Activated naive CD4-positive, alpha-beta T cell treated with anti-CD3 and anti-CD28 coated beads, Interleukin-2, amount 50 U/mL, for 72 hours (primary cell): ENCODE results near the gene RDH13. TPM values are rescaled to one million over a fixed set of nuclear protein-coding genes. Genes with fewer than 3 reads are reported as not detected.
A peak's percentile ranks its signal among the peaks of the same experiment; 100 is the strongest.
"Not testable (repeated sequence)": the region's sequence is repeated elsewhere in the genome, so short reads cannot be mapped to it uniquely, and the experiment has no call there.

Experiments used
- ATAC-seq, 2 donors: fragments of 150-1000 bp; cut with Tn5 transposase; 2 replicates each; pipeline ENCODE4 v1.10.0; 2021; ENCODE audit warnings: mild to moderate bottlenecking in 2 of 2, moderate library complexity in 2 of 2
- DNase-seq, 2 donors: peaks; one replicate each; pipeline ENCODE4 v3.0.0; 2021 to 2022; ENCODE audit warnings: low spot score in 2 of 2
- H3K27ac Mint-ChIP-seq, 2 donors: one replicate each; pipeline ENCODE4 v1.8.0; 2022; ENCODE audit warnings: mild to moderate bottlenecking in 2 of 2, mixed read lengths in 2 of 2
- H3K36me3 Mint-ChIP-seq, 2 donors: one replicate each; pipeline ENCODE4 v1.8.0; 2022; ENCODE audit warnings: mixed read lengths in 2 of 2
- H3K9me3 Mint-ChIP-seq, 2 donors: one replicate each; pipeline ENCODE4 v1.8.0; 2022; ENCODE audit warnings: mixed read lengths in 2 of 2
- total RNA-seq, 2 donors: library from RNA; stranded (reverse); gene quantifications; one replicate each; pipeline ENCODE4 v1.2.3, GENCODE V29; 2022

Gene RDH13
- total RNA-seq, 2 donors from 2014 or later: 15.9 to 16.0 TPM

DNA sequence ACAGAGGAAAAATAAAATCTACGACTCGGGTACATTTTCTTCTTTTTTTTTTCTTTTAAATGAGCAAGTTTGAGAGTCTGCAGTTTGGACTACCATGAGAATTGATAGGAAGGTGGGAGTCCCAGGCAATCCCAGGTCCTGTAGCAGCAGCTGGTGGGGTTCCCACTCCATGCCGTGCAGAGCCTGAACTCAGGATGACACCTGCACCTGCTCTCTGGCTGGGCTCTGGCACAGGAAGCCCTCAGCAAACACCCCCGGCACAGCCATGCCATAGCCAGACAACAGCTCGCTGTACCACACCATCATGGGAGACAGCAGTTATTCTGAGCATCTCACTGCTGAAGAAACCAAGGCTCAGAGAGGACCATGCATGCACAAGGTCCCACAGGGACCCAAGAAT is 18.7 kb downstream of the RDH13 start:
- no peak for ATAC-seq
- Mint-ChIP-seq H3K27ac (no peak overlapping the region), H3K36me3 (peaks cover 5 to 7% of the 10 kb centered on the region in 2 donors)

DNA sequence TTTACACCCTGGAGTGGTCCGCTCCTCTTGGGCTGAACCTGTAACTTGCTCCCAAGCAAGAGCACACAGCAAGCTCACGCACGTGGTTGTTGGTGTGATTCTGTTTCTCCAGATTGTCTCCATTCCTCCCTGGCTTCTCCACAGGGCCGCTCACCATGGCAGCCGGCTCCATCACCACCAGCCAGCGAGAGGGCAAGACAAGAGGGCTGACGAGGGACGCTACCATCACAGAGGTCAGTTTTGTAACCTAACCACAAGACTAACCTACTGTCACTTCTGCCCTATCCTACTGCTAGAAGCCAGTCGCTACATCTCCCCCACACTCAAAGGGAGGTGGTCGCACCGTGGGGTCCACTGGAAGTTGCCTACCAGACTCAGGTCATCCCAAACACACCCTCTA is 20.3 kb downstream of the RDH13 start:
- peaks cover 5 to 7% of the 10 kb centered on the region in 2 donors for H3K36me3 Mint-ChIP-seq
- no peaks in the 10 kb centered on the region for H3K9me3 Mint-ChIP-seq
- H3K27ac Mint-ChIP-seq: peak overlapping the region in 1 of 2 donors; percentile 84
- no peak for ATAC-seq
- no peak for DNase-seq

More for the DNA sequence above, 18.7 kb downstream of the RDH13 start:
- H3K9me3 Mint-ChIP-seq: no peaks in the 10 kb centered on the region
- DNase-seq: no peak

DNA sequence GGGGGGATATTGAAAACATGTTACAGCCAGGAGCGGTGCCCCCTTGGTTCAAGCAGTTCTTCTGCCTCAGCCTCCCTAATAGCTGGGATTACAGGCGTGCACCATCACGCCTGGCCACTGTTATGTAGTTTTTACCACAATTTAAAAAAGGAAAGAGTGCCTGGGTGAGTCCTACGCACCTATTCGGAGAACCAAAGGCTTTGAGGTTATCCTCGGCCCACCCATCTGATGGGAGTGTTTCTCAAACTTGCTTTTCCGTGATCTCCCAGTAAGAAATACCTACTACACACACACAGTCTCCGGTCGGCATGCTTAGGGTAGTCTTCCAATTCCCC is 20.6 kb downstream of the RDH13 start:
- ATAC-seq (no peak), DNase-seq (no peak)
- Mint-ChIP-seq H3K27ac (peak overlapping the region in 1 of 2 donors; percentile 84), H3K9me3 (no peaks in the 10 kb centered on the region), H3K36me3 (peaks cover 5 to 7% of the 10 kb centered on the region in 2 donors)

DNA sequence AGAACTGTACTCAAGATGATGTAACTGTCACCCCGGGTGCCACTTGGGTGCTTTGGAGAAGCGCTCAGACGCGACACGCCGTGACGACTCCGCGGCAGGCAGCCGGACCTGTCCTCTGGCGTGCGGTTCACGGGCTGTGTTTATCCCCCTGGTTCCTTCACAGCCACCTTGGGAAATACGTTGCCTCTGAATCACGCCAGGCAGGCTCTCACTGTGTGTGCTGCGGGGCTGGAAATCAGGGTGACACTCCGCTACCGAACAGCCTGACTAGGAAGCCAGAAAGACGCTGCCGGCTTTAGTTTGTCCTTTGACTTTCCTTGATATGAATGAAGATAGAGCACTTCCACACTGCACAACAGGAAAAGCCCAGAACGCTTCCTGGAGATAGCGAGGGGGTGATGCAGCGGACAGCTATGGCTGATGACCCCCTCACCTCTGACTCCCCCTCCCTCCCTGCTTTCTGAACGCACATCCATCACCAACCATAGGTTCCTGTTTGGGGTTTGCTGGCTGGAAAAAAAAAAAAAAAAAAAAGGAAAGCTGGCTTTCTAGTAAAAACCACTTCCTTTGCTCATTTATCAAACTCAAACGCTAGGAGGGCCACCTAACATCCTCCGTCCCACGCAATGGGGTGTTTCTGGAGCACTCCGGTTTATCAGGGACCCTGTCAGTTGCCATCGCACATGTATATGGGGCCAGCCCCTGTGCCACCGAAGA is 21.2 kb downstream of the RDH13 start:
- H3K9me3 Mint-ChIP-seq: no peaks in the 10 kb centered on the region
- DNase-seq: peak in 1 of 2 donors; percentile 11
- H3K36me3 Mint-ChIP-seq: peaks cover 5 to 7% of the 10 kb centered on the region in 2 donors
- peak overlapping the region; percentile 50 to 84 for H3K27ac Mint-ChIP-seq
- ATAC-seq: peak; percentile 74 to 78

DNA sequence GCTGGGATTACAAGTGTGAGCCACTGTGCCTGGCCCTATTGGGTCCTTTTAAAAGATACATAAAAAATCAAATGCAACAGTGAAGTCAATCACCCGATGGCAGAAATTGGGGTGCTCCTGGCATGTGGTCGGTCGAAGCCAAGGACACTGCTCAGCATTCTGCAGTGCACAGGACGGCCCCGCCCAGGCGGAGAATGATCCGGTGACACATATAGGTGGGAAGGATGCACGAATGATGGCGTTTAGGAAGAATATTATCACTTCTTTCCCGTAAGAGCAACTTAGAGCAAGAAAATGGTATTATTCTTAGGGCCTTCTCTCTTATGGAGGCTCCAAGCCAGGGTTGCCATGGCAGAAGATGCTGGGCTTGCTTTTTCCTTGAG is 21.7 kb downstream of the RDH13 start:
- DNase-seq (no peak), ATAC-seq (no peak)
- Mint-ChIP-seq H3K9me3 (no peaks in the 10 kb centered on the region), H3K27ac (peak overlapping the region in 1 of 2 donors; percentile 84), H3K36me3 (peaks cover 5 to 7% of the 10 kb centered on the region in 2 donors)

DNA sequence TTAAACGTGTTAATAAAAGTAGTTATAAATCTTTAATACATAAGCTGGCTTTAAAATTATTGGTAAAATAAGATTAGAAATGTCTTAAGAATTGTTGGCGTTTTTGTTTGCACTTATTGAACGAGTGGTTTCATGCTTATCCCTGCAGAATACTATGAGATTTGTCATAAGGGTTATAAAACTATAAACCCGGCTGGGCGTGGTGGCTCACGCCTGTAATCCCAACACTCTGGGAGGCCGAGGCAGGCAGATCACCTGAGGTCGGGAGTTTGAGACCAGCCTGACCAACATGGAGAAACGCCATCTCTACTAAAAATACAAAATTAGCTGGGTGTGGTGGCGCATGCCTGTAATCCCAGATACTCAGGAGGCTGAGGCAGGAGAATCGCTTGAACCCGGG is 22.3 kb downstream of the RDH13 start:
- ATAC-seq, DNase-seq, H3K27ac Mint-ChIP-seq, H3K36me3 Mint-ChIP-seq, H3K9me3 Mint-ChIP-seq: not testable (repeated sequence)

DNA sequence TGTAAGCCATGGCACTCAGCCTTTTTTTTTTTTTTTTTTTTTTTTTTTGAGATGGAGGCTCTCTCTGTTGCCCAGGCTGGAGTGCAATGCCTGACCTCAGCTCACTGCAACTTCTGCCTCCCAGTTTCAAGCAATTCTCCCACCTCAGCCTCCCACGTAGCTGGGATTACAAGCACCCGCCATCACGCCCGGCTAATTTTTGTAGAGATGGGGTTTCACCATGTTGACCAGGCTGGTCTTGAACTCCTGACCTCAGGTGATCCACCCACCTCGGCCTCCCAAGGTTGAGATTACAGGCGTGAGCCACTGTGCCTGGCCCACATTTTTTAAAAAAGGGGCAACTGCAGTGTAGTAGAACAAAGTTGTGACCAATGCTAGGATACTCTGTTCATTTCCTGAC is 25.3 kb downstream of the RDH13 start:
- not testable (repeated sequence) for H3K27ac Mint-ChIP-seq, H3K9me3 Mint-ChIP-seq, H3K36me3 Mint-ChIP-seq, DNase-seq, ATAC-seq

DNA sequence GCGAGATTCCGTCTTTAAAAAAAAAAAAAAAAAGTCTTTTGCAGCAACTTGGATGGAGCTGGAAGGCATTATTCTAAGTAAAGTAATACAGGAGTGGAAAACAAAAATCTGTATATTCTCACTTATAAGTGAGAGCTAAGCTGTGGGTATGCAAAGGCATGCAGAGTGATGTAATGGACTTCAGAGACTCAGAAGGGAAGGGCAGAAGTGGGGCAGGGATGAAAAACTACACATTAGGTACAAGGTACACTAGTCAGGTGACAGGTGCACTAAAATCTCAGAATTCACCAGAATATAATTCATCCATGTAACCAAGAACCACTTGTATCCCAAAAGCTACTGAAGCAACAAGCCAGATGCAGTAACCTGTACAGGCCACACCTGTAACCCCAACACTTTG is 26.9 kb downstream of the RDH13 start:
- Mint-ChIP-seq H3K9me3 (no peaks in the 10 kb centered on the region), H3K36me3 (no peaks in the 10 kb centered on the region), H3K27ac (no peak overlapping the region)
- ATAC-seq: no peak
- DNase-seq: no peak

DNA sequence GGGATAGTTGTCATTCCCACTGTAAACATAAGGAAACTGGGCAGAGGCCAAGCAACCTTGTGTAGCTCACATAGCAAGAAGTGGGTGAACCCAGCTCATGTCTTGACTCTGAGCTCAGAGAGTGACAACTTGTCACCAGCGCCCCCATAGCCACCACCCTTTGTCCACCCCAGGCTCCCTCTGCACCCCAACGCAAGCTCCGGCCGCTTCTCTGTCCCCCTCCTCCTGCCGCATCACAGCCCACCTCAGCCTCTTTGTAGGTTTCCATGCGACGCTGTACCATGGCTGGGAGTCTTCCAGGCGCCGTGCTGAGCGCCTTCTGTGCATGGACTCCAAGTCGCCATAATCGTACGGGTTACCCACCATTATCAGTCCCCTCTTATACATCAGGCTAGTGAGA is 28.2 kb downstream of the RDH13 start:
- DNase-seq: no peak
- H3K36me3 Mint-ChIP-seq: no peaks in the 10 kb centered on the region
- H3K27ac Mint-ChIP-seq: no peak overlapping the region
- no peak for ATAC-seq
- no peaks in the 10 kb centered on the region for H3K9me3 Mint-ChIP-seq

DNA sequence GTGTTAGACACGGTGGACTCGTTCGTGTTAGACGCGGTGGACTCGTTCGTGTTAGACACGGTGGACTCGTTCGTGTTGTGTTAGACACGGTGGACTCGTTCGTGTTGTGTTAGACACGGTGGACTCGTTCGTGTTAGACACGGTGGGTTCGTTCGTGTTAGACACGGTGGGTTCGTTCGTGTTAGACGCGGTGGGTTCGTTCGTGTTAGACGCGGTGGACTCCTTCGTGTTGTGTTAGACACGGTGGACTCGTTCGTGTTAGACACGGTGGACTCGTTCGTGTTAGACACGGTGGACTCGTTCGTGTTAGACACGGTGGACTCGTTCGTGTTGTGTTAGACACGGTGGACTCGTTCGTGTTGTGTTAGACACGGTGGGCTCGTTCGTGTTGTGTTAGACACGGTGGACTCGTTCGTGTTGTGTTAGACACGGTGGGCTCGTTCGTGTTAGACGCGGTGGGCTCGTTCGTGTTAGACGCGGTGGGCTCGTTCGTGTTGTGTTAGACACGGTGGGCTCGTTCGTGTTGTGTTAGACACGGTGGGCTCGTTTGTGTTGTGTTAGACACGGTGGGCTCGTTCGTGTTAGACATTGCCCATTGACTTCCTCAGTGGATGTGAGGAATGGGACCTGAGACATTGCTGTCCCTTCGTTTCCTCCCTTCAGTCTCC is 29.8 kb downstream of the RDH13 start:
- not testable (repeated sequence) for DNase-seq, H3K9me3 Mint-ChIP-seq, H3K27ac Mint-ChIP-seq, ATAC-seq, H3K36me3 Mint-ChIP-seq

DNA sequence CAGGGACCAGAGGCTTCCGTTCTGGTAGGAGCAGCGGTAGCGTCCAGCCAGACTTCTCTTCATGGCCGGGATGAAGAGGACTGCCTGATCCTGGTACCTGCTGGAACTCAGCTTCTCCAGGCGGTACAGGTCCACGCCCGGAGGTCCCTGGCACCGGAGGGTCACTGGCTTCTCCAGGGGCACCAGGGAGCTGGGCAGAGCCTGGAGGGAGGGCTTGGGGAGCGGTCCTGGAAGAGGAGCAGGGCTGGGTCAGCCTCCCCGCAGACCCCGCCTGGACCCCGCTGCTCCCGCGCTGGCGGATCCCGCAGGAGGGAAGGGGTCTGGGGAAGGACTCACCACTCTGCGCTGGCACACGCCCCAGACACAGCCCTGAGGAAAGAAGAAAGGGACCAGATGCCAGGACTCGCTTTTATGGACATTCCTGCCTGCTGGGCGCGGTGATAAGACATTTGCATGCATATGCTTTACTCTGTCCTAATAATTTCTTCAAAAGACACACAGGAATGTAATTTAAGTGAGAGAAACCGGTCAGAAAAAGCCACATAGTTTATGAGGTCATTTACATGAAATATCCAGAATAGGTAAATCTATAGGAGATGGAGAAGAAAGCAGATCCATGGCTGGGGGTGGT is 30.7 kb downstream of the RDH13 start:
- DNase-seq (no peak), ATAC-seq (no peak)
- Mint-ChIP-seq H3K9me3 (no peaks in the 10 kb centered on the region), H3K27ac (no peak overlapping the region), H3K36me3 (no peaks in the 10 kb centered on the region)

DNA sequence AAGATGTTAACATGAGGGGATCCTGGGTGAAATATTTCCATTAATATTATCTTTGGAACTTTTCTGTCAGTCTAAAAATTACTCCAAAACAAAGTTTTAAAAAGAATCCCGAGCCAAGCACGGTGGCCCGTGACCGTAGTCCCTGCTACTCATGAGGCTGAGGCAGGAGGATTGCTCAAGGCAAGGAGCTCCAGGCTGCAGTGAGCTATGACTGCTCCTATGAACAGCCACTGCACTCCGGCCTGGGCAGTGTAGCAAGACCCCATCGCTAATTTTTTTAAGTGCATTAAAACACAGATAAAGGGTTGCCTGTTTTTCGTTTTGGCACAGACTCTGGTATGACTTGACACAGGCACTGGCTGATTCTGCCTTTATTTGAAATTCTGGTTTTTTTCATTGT is 31.8 kb downstream of the RDH13 start:
- no peak overlapping the region for H3K27ac Mint-ChIP-seq
- H3K9me3 Mint-ChIP-seq: peaks cover 2 to 3% of the 10 kb centered on the region in 2 donors
- DNase-seq: no peak

DNA sequence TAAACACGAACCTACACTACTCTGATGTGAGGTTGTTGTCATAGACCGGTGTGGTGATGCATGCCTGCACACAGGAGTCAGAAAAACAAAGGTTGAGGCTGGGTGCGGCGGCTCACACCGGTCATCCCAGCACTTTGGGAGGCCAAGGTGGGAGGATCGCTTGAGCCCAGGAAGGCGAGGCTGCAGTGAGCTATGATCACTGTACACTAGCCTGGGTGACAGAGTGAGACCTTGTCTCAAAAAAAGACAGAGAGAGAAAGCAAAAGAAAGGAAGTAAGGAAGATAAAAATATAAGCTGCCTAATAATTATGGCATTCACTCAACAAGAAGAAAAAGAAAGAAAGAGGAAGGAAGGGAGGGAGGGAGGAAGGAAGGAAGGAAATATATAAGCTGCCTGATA is 34.2 kb downstream of the RDH13 start:
- peaks cover 7 to 13% of the 10 kb centered on the region in 2 donors for H3K9me3 Mint-ChIP-seq
- no peak overlapping the region for H3K27ac Mint-ChIP-seq
- DNase-seq (no peak), ATAC-seq (no peak)
- H3K36me3 Mint-ChIP-seq: peaks cover 8 to 21% of the 10 kb centered on the region in 2 donors

More for the DNA sequence above, 31.8 kb downstream of the RDH13 start:
- H3K36me3 Mint-ChIP-seq: peaks cover 0 to 3% of the 10 kb centered on the region in 2 donors
- no peak for ATAC-seq

DNA sequence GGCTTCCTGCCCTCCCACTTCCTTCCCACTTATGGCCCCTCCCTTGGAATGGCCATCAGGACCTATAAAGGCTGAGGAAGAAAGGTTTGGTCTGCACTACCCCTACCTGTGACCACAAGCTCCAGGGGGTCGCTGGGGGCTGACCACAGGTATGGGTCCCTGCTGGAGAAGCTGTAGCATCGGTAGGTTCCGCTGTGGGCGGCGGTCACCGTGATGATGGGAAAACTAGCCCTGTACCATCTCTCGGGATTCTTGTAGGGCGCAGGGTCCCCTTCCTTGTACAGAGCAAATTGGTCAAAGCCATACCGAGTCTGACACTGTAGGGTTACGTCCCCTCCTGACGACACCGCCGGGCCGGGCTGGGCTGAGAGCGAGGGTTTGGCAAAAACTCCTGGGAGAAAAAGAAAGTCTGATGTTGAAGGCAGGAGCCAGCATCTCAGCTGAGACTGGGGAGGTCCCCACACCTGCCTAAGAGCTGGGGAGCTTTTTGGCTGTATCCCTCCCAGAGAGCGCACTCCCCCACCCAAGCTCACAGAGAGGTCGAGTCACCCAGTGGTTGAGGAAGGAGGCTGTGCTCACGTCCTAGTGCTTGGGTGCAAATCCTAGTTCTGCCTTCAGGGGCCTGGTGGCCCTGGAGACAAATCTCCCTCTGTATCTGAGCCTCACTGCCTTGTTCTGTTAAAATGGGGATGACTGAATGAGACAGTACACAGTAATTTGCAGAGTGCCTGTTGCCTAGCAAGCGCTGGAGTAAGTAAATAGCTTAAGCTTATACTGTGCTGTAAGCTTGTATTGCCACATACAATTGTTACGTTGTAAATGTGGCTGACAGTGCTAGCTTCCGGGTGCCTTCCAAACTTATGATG is 35.2 kb downstream of the RDH13 start:
- H3K27ac Mint-ChIP-seq: no peak overlapping the region
- peaks cover 10 to 20% of the 10 kb centered on the region in 2 donors for H3K9me3 Mint-ChIP-seq
- H3K36me3 Mint-ChIP-seq: peaks cover 13 to 29% of the 10 kb centered on the region in 2 donors
- DNase-seq (no peak), ATAC-seq (peak in 1 of 2 donors; percentile 39)

DNA sequence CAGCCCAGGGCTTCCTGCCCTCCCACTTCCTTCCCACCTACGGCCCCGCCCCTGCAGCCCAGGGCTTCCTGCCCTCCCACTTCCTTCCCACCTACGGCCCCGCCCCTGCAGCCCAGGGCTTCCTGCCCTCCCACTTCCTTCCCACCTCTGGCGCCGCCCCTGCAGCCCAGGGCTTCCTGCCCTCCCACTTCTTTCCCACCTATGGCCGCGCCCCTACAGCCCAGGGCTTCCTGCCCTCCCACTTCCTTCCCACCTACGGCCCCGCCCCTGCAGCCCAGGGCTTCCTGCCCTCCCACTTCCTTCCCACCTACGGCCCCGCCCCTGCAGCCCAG is 35.8 kb downstream of the RDH13 start:
- peaks cover 13 to 35% of the 10 kb centered on the region in 2 donors for H3K36me3 Mint-ChIP-seq
- H3K9me3 Mint-ChIP-seq: peaks cover 10 to 25% of the 10 kb centered on the region in 2 donors
- H3K27ac Mint-ChIP-seq, DNase-seq, ATAC-seq: not testable (repeated sequence)

DNA sequence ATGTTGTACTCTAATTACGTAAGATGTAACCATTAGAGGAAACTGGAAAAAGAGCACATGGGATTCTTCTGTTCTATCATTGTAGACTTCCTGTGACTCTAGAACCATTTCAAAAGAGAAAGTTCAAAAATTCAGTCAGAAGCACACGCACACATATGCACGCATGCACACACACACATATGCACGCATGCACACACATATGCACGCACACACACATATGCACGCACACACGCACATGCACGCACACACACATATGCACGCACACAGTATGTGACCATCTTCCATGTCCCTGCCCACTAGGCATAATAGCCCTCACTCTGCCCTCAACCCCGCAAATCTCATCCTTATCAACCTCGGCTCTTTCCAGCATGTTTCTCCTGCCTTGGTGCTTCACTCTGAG is 38.8 kb downstream of the RDH13 start:
- Mint-ChIP-seq H3K27ac (no peak overlapping the region), H3K9me3 (peaks cover 10 to 32% of the 10 kb centered on the region in 2 donors), H3K36me3 (peaks cover 13 to 50% of the 10 kb centered on the region in 2 donors)
- ATAC-seq (no peak), DNase-seq (no peak)

DNA sequence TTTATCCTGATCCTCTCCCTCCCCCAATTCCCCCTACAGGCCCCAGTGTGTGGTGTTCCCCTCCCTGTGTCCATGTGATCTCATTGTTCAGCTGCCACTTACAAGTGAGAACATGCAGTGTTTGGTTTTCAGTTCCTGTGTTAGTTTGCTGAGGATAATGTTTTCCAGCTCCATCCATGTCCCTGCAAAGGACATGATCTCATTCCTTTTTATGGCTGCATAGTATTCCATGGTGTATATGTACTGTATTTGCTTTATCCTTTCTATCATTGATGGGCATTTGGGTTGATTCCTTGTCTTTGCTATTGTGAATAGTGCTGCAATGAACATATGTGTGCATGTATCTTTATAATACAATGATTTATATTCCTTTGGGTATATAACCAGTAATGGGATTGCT is 42.6 kb downstream of the RDH13 start:
- not testable (repeated sequence) for H3K27ac Mint-ChIP-seq, DNase-seq, ATAC-seq
- H3K9me3 Mint-ChIP-seq: peaks cover 6 to 29% of the 10 kb centered on the region in 2 donors
- peaks cover 23 to 64% of the 10 kb centered on the region in 2 donors for H3K36me3 Mint-ChIP-seq
